NOMO-1 (cell line): ENCODE results near the gene PRCP.
A peak's percentile ranks its signal among the peaks of the same experiment; 100 is the strongest.
"Not testable (repeated sequence)": the region's sequence is repeated elsewhere in the genome, so short reads cannot be mapped to it uniquely, and the experiment has no call there.

Experiments
- DNase-seq, 2 experiments: peaks; one replicate each; lab custom pipeline; 2025; ENCODE audit not compliant: unreplicated experiment in 2 of 2; lab: John Stamatoyannopoulos, UW

The PRCP gene

GRCh38 chr11:82900277-82901164 is at the start of gene PRCP:
Gene PRCP (minus strand): TSS chr11:82900430. CDS start chr11:82900402, 28 bp downstream.
- peak; percentile 90 to 94 for DNase-seq

- no peak for DNase-seq
These were observed 49.1 kb upstream of the PRCP start for GRCh38 chr11:82949352-82949751.

DNA sequence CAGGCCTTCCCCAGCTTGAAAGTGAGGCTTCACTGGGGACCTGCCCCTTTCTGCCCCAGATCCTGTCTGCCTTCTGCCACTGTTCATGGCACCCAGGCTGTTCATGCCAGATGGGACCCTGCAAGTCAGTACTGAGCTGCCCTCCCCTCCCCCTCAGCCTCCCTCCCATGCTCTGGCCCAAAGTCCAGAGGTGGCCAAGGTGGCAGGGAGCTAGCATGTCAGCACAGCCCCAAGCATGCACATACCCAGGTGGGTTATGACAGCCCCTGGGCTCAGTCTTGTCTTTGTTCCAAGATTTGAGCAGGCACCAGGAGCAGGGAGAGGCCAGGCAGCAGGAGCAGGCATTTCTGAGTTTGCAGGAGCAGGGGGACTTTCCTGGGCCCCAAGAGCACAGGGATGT is 45.5 kb upstream of the PRCP start:
- no peak for DNase-seq

DNA sequence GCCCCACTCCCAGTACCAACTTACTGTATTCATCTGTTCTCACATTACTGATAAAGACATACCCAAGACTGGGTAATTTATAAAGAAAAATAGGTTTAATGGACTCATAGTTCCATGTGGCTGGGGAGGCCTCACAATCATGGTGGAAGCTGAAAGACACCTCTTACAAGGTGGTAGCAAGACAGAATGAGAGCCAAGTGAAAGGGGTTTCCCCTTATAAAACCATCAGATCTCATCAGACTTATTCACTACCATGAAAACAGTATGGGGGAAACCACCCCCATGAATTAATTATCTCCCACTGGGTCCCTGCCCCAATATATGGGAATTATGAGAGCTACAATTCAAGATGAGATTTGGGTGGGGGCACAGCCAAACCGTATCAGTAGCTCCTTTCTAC is 44.8 kb upstream of the PRCP start:
- not testable (repeated sequence) for DNase-seq

DNA sequence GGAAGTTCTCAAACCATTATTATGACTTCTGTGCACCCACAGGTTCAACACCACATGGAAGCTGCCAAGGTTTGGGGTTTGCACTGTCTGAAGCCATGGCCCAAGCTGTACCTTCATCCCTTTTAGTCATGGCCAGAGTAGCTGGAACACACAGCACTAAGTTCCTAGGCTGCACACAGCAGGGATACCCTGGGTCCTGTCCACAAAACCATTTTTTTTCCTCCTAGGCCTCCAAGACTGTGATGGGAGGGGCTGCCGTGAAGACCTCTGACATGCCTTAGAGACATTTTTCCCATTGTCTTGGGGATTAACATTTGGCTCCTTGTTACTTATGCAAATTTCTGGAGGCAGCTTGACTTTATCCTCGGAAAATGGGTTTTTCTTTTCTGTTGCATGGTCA is 44.0 kb upstream of the PRCP start:
- DNase-seq: no peak

DNA sequence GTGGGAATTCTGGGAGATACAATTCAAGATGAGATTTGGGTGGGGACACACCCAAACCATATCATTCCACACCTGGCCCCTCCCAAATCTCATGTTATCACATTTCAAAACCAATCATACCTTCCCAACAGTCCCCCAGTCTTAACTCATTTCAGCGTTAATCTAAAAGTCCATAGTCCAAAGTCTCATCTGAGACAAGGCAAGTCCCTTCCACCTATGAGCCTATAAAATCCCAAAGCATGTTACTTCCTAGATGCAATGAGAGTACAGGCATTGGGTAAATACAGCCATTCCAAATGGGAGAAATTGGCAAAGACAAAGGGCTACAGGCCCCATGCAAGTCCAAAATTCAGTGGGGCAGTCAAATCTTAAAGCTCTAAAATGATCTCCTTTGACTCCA is 43.2 kb upstream of the PRCP start:
- DNase-seq: not testable (repeated sequence)

DNA sequence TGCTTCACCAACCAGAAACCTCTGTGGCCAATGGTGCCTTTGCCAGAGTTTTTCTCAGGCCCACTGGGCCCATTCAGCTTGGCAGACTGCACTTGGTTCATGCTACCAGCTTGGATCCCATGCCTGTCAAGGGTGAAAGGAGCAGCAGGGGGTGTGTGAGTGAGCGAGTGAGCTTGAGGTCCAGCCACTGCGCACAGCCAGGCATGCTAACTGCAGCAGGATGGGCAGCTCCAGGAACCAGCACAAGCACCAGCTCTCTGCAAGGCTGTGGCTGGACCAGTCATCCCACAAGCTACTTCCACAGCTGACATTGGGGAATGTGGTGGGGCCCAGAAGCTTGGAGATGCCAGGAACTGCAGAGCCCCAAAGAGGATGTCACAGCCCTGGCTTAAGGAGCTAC is 42.1 kb upstream of the PRCP start:
- no peak for DNase-seq

DNA sequence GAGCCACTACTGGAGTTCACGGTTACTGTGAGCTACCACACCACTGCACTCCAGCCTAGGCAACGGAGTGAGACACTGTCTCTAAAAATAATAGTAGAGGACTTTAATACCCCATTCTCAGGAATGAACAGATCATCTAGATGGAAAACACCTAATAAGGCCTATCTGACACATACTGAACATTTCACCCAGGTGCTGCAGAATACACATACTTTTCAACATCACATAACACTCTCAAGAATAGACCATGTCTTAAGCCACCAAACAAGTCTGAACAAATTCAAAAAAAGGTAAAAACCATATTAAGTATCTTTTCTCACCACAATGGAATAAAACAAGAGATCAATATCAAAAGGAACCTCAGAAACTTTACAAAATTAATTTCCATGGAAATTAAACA is 39.2 kb upstream of the PRCP start:
- DNase-seq: no peak

- no peak for DNase-seq
These were observed 37.3 kb upstream of the PRCP start for GRCh38 chr11:82937554-82937953.

- no peak for DNase-seq
These were observed 36.0 kb upstream of the PRCP start for GRCh38 chr11:82936261-82936660.

DNA sequence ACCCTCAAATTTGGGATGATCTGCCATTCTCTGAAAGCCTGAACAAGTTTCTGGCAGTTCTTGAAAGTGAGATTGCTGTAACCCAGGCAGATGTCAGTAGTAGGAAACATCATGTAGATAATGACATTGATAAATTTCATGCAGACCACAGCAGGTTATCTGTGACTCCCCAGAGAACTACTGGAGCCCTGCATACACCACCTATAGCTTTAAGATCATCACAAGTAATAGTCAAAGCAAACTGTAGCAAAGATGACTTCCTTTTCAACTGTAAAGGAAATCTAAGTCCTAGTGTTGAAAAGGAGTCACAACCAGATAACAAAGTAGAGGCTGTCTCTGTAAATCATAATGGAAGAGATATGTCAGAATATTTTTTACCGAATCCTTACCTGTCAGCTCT is 32.3 kb upstream of the PRCP start:
- no peak for DNase-seq

GRCh38 chr11:82930734-82931133 is 30.5 kb upstream of the PRCP start:
- DNase-seq: no peak

DNA sequence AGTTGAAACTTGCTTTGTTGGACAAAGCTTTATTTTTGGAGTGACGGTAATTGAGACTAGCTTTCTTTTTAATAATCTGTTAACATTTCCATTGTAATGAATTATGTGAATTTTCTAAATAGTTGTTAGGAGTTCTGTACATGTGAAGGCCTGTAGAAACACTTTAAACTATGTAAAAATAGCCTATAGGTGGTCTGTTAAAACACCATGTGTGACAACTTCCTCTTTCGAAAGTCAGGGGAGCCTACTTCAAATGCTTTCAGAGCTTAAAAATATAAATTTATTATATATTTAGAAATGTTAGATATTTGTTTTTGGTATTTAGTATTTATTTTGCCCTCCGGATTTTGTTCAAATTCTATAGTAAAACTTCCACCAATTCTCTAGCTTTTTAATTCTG is 30.0 kb upstream of the PRCP start:
- DNase-seq: peak in 1 of 2 experiments; percentile 10

DNA sequence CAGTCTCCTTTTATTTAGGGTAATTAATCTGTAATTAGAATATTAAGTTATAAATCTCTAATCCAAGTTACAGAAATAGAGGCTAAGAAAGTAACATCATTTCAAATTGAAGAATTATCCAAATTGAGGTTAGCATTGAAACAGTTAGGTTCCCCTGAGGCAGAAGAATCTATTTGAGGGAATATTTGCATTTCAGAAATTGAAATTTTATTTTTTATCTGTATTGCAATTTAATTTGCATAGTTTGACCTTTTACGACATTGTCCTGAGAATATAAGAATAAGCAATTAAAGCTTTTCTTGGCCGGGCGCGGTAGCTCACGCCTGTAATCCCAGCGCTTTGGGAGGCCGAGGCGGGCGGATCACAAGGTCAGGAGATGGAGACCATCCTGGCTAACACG is 28.9 kb upstream of the PRCP start:
- no peak for DNase-seq

DNA sequence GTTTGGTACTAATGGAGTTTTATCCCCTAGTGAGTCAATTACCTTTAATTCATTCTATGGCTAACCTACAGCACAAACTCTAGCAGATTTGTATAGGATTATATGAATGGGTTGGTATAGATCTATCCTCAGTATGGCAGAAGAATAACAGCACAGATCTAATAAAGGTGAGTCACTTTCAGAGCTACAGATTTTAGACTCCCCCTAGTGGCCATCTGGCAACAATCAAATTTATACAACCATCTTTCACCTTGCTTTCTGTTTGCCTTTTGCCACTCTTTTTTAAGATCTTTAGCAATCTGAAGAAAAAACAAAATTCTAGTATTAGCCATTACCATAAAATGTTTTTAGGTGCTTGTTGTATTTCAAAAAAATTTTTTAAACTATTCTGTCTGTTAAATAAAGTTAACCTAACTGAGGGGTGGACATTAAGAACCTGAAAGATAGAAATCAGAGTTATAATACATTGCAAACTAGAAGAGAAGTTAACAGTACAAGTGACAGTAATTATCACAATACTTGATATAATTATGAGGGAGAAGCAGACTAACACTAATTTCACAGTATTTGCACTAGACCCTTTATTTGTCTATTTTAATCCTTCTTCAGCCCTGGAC is 27.1 kb upstream of the PRCP start:
- peak in 1 of 2 experiments; percentile 67 for DNase-seq

DNA sequence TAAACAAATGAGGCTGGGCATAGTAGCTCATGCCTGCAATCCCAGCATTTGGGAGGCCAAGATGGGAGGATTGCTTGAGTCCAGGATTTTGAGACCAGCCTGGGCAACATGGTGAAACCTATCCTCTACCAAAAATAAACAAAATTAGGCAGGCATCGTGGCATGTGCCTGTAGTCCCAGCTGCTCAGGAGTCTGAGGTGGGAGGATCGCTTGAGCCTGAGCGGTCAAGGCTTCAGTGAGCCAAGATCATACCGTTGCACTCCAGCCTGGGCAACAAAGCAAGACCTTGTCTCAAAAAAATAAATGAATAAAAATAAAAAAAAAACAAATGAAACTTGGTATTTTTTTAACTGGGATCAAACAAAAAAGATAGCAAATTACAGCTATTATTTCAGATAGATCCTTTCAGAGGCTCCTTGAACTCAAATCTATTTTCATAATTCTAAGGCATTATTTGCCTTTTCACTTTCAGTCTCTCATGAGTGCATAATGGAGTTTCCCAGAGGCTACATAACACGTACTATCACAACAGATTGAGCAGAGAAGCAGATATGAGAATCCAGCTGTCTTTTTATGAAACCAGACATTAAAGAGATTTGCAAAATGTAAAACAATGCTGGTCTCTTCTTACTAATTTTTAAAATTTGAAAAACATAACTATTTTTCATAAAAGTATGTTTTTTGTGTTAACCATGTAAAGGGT is 24.4 kb upstream of the PRCP start:
- DNase-seq: no peak

DNA sequence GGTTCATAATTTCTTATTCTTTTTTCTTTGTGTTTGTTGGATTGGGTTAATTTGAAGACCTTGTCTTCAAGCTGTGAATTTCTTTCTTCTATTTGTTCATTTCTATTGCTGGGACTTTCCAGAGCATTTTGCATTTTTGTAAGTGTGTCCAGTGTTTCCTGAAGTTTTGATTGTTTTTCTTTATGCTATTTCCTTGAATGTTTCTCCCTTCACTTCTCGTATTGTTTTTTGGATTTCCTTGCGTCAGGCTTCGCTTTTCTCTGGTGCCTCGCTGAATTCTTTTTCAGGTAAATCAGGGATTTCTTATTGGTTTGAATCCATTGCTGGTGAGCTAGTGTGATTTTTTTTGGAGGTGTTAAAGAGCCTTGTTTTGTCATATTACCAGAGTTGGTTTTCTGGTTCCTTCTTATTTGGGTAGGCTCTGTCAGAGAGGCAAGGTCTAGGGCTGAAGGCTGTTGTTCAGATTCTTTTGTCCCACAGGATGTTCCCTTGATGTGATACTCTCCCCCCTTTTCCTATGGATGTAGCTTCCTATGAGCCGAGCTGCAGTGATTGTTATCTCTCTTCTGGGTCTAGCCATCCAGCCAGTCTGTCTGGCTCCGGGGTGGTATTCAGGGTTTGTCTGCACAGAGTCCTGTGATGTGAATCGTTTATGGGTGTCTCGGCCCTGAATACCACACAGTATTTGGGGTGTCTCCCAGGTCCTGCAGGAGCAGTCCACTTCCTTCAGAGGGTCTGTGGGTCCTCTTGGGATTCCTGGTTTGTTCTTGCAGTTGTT is 22.4 kb upstream of the PRCP start:
- not testable (repeated sequence) for DNase-seq

- DNase-seq: not testable (repeated sequence)
These were observed 20.0 kb upstream of the PRCP start for GRCh38 chr11:82920227-82920626.

DNA sequence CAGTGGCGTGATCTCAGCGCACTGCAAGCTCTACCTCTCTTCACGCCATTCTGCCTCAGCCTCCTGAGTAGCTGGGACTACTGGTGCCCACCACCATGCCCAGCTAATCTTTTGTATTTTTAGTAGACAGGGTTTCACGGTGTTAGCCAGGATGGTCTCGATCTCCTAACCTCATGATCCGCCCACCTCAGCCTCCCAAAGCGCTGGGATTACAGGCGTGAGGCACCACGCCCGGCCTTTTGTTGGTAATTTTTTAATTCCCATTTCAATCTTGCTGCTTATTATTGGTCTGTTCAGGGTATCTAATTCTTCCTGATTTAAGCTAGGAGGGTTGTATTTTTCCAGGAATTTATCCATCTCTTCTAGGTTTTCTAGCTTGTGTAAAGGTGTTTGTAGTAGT is 19.6 kb upstream of the PRCP start:
- DNase-seq: not testable (repeated sequence)

GRCh38 chr11:82909015-82909640 is 8.9 kb upstream of the PRCP start:
- no peak for DNase-seq
